HG02840 (cell line): ENCODE results near the gene MYO1E.
A peak's percentile ranks its signal among the peaks of the same experiment; 100 is the strongest.

Source experiments
- ATAC-seq: cut with Tn5 transposase; IDR thresholded peaks from one replicate; pipeline ENCODE4 v1.9.1; 2021; ENCODE audit warnings: mild to moderate bottlenecking, moderate library complexity, moderate number of reproducible peaks; ENCODE audit not compliant: unreplicated experiment, low FRiP score

The MYO1E gene

GRCh38 chr15:59326856-59327255 is 45.8 kb downstream of the MYO1E start:
- ATAC-seq: no peak

GRCh38 chr15:59322056-59322759 is 50.5 kb downstream of the MYO1E start:
- ATAC-seq: no peak

GRCh38 chr15:59321000-59321689 is 51.5 kb downstream of the MYO1E start:
- ATAC-seq: no peak

- no peak for ATAC-seq
Measured at GRCh38 chr15:59317211-59317610, 55.5 kb downstream of the MYO1E start.

- no peak for ATAC-seq
Measured at GRCh38 chr15:59315914-59316451, 56.7 kb downstream of the MYO1E start.

GRCh38 chr15:59313641-59314332 is 58.9 kb downstream of the MYO1E start:
- ATAC-seq: peak; percentile 74

- ATAC-seq: no peak
Measured at GRCh38 chr15:59312205-59312604, 60.5 kb downstream of the MYO1E start.

GRCh38 chr15:59311195-59311594 is 61.5 kb downstream of the MYO1E start:
- no peak for ATAC-seq

GRCh38 chr15:59309405-59309804 is 63.3 kb downstream of the MYO1E start:
- no peak for ATAC-seq

GRCh38 chr15:59307165-59307537 is 65.5 kb downstream of the MYO1E start:
- no peak for ATAC-seq

GRCh38 chr15:59306520-59307164 is 66.0 kb downstream of the MYO1E start:
- ATAC-seq: no peak

- ATAC-seq: no peak
Measured at GRCh38 chr15:59304807-59305206, 67.9 kb downstream of the MYO1E start.

GRCh38 chr15:59304034-59304795 is 68.5 kb downstream of the MYO1E start:
- ATAC-seq: no peak

GRCh38 chr15:59303633-59304032 is 69.0 kb downstream of the MYO1E start:
- ATAC-seq: no peak

GRCh38 chr15:59303136-59303535 is 69.5 kb downstream of the MYO1E start:
- no peak for ATAC-seq

- no peak for ATAC-seq
Measured at GRCh38 chr15:59301527-59301926, 71.1 kb downstream of the MYO1E start.

GRCh38 chr15:59300618-59301139 is 72.0 kb downstream of the MYO1E start:
- no peak for ATAC-seq

GRCh38 chr15:59299929-59300617 is 72.6 kb downstream of the MYO1E start:
- ATAC-seq: peak; percentile 41

GRCh38 chr15:59298854-59299250 is 73.8 kb downstream of the MYO1E start:
- ATAC-seq: no peak
